Tibial artery (tissue), 4 donors: ENCODE measurements around the gene MRPL42.
"Not testable (repeated sequence)": the region's sequence is repeated elsewhere in the genome, so short reads cannot be mapped to it uniquely, and the experiment has no call there.

ENCODE experiments used
- DNase-seq, 2 donors: peaks; one replicate each; pipeline ENCODE4 v3.0.0-alpha.2; 2019
- H3K27ac ChIP-seq, 2 donors: fragments of 200-600 bp; sonication (generic) in 1 of 2; 1 replicate in 1 of 2; 2 replicates in 1 of 2; pipeline ENCODE4 v1.5.1; 2018 to 2019; ENCODE audit warnings: mild to moderate bottlenecking in 1 of 2
- H3K27me3 ChIP-seq, 2 donors: fragments of 200-600 bp; sonication (generic) in 1 of 2; one replicate each; pipeline versions ENCODE4 v1.5.1 to v1.6.0; 2016 to 2019
- H3K36me3 ChIP-seq, 3 donors: fragments of 200-600 bp; sonication (generic) in 2 of 3; one replicate each; pipeline ENCODE4 v1.5.1; 2016 to 2019; ENCODE audit warnings: mild to moderate bottlenecking in 2 of 3
- H3K4me1 ChIP-seq, 4 donors: fragments of 200-600 bp; sonication (generic) in 2 of 4; 1 replicate in 3 of 4; 2 replicates in 1 of 4; pipeline ENCODE4 v1.5.1; 2016 to 2019
- H3K4me3 ChIP-seq, 2 donors: fragments of 200-600 bp; sonication (generic) in 1 of 2; 1 replicate in 1 of 2; 2 replicates in 1 of 2; pipeline ENCODE4 v1.5.1; 2018 to 2019; ENCODE audit warnings: mild to moderate bottlenecking in 2 of 2
- H3K9me3 ChIP-seq, 3 donors: fragments of 200-600 bp; sonication (generic) in 1 of 3; one replicate each; pipeline ENCODE4 v1.5.1; 2016 to 2019
- intact Hi-C: fragments of 100-400 bp; cut with DNase I; formaldehyde crosslinking; loops from one replicate; pipeline ENCODE4 v1.15.0; 2023; ENCODE audit warnings: low total_unique reads
- TF ChIP-seq, protein P1 (sequence below), 2 experiments: fragments of 200-600 bp in 1 of 2; fragments of 450-650 bp in 1 of 2; IDR thresholded peaks; one replicate each; pipeline ENCODE4 v1.5.1; 2017 to 2019; ENCODE audit warnings: antibody characterized with exemption in 2 of 2, mild to moderate bottlenecking in 1 of 2, moderate library complexity in 1 of 2

Gene MRPL42

DNA sequence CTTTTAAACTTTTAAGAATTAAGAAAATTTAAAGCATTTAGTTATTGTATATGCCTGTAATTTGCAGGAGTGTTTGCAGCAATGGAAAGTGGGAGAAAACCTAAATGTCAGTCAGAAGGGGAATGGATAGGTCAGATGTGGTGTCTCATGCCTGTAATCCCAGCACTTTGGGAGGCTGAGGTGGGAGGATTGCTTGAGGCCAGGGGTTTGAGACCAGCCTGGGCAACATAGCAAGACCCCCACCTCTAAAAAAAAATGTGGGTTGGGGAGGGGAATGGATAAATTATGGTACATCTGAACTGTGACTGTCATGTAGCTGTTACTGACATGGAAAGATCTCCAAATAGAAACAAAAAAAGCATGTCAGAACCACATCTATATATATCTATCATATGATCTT lies 2.1 kb downstream of the MRPL42 start:
- TF ChIP-seq, protein P1, sequence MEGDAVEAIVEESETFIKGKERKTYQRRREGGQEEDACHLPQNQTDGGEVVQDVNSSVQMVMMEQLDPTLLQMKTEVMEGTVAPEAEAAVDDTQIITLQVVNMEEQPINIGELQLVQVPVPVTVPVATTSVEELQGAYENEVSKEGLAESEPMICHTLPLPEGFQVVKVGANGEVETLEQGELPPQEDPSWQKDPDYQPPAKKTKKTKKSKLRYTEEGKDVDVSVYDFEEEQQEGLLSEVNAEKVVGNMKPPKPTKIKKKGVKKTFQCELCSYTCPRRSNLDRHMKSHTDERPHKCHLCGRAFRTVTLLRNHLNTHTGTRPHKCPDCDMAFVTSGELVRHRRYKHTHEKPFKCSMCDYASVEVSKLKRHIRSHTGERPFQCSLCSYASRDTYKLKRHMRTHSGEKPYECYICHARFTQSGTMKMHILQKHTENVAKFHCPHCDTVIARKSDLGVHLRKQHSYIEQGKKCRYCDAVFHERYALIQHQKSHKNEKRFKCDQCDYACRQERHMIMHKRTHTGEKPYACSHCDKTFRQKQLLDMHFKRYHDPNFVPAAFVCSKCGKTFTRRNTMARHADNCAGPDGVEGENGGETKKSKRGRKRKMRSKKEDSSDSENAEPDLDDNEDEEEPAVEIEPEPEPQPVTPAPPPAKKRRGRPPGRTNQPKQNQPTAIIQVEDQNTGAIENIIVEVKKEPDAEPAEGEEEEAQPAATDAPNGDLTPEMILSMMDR (IDR thresholded peaks at IDR 0.05) = no peak
- no peaks in the 10 kb centered on the region for H3K9me3 ChIP-seq
- H3K27ac ChIP-seq = no peak overlapping the region
- no peak for DNase-seq
- no peak overlapping the region for H3K4me3 ChIP-seq
- peaks cover 0 to 10% (median 9%) of the 10 kb centered on the region in 3 donors for H3K36me3 ChIP-seq
- no peaks in the 10 kb centered on the region for H3K27me3 ChIP-seq
- intact Hi-C loops = no loop called here
- H3K4me1 ChIP-seq = peaks cover 0 to 20% (median 9%) of the 10 kb centered on the region in 4 donors

DNA sequence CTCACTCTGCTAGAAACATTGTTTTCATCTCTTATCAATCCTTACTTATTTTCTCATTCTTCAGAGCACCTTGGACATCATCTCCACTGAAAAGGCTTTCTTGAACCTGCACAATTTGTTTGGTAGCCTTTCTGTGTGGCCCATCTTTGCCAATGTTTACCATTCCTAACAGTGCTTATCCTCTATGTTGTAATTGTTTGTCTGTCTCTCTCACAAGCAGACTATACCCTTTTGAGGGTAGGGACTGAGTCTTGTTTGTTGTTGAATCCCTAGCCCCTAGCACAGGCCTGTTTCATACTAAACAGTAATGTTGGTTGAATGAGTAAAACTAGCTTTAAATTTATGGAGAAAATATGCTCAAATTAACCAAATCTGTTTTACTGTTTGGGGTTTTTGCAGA lies 9.2 kb downstream of the MRPL42 start:
- DNase-seq = no peak
- Histone ChIP-seq H3K4me1 (no peaks in the 10 kb centered on the region), H3K9me3 (no peaks in the 10 kb centered on the region), H3K36me3 (peaks cover 32 to 52% (median 42%) of the 10 kb centered on the region in 3 donors), H3K4me3 (no peak overlapping the region), H3K27ac (no peak overlapping the region), H3K27me3 (no peaks in the 10 kb centered on the region)
- TF ChIP-seq, protein P1 (IDR thresholded peaks at IDR 0.05) = no peak
- intact Hi-C loops = no loop called here

DNA sequence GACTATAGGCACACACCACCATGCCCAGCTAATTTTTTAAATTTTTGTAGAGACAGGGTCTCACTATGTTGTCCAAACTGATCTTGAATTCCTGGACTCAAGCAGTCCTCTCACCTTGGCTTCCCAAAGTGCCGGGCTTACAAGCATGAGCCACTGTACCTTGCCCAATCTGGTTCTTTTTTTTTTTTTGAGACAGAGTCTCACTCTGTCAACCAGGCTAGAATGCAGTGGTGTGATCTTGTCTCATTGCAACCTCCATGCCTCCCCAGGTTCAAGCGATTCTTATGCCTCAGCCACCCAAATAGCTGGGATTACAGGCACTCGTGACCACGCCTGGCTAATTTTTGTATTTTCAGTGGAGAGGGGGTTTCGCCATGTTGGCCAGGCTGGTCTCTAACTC lies 15.4 kb downstream of the MRPL42 start:
- no peak overlapping the region for H3K27ac ChIP-seq
- intact Hi-C loops = no loop called here
- TF ChIP-seq, protein P1 (IDR thresholded peaks at IDR 0.05) = no peak
- H3K9me3 ChIP-seq = no peaks in the 10 kb centered on the region
- no peak for DNase-seq
- H3K4me1 ChIP-seq = no peaks in the 10 kb centered on the region
- H3K36me3 ChIP-seq = peaks cover 48 to 77% (median 51%) of the 10 kb centered on the region in 3 donors
- H3K4me3 ChIP-seq = no peak overlapping the region
- no peaks in the 10 kb centered on the region for H3K27me3 ChIP-seq

DNA sequence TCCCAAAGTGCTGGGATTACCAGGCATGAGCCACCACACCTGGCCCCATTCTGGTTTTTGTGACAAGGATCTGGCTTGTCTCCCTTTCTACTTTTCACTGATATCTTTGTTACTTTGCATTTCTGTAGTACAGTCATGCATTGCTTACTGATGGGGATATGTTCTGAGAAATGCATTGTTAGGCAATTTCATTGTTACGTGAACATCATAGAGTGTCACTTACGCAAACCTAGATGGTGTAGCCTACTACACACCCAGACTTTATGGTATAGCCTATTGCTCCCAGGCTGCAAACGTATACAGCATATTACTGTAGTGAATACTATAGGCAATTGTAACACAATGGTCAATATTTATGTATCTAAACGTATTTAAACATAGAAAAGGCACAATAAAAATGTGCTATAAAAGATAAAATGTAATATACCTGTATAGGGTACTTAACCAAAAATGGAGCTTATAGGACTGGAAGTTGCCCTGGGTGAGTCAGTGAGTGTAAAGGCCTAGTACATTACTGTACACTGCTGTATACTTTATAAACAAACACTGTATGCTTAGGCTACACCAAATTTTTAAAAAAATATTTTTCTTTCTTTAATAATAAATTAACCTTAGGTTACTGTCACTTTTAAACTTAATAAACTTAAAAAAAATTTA lies 16.0 kb downstream of the MRPL42 start:
- no peak for DNase-seq
- H3K4me1 ChIP-seq = no peaks in the 10 kb centered on the region
- TF ChIP-seq, protein P1 (IDR thresholded peaks at IDR 0.05) = no peak
- H3K4me3 ChIP-seq = no peak overlapping the region
- no peaks in the 10 kb centered on the region for H3K9me3 ChIP-seq
- H3K36me3 ChIP-seq = peaks cover 47 to 77% (median 50%) of the 10 kb centered on the region in 3 donors
- no peak overlapping the region for H3K27ac ChIP-seq
- intact Hi-C loops = no loop called here
- H3K27me3 ChIP-seq = no peaks in the 10 kb centered on the region

DNA sequence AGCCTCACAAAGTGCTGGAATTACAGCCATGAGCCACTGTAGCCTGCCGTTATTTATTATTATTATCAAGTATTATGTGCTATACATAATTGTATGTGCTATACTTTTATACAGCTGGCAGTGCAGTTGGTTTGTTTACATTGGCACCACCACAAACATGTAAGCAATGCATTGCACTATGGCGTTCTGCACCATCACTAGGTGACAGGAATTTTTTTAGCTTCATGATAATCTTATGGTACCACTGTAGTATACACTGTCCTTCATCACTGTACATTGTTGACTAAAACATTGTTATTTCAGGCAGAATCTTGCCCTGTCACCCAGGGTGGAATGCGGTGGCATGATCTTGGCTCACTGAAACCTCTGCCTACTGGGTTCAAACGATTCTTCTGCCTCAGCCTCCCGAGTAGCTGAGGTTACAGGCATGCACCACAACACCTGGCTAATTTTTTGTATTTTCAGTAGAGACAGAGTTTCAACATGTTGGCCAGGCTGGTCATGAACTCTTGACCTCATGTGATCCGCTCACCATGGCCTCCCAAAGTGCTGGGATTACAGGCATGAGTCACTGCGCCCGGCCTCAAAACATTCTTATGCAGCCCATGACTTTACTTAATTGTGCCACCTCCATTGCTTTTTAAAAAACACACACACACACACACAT lies 17.1 kb downstream of the MRPL42 start:
- TF ChIP-seq, protein P1 (IDR thresholded peaks at IDR 0.05) = no peak
- Histone ChIP-seq H3K27me3 (no peaks in the 10 kb centered on the region), H3K36me3 (peaks cover 53 to 84% (median 56%) of the 10 kb centered on the region in 3 donors), H3K27ac (no peak overlapping the region), H3K4me1 (no peaks in the 10 kb centered on the region), H3K4me3 (no peak overlapping the region), H3K9me3 (no peaks in the 10 kb centered on the region)
- intact Hi-C loops = no loop called here
- DNase-seq = no peak

DNA sequence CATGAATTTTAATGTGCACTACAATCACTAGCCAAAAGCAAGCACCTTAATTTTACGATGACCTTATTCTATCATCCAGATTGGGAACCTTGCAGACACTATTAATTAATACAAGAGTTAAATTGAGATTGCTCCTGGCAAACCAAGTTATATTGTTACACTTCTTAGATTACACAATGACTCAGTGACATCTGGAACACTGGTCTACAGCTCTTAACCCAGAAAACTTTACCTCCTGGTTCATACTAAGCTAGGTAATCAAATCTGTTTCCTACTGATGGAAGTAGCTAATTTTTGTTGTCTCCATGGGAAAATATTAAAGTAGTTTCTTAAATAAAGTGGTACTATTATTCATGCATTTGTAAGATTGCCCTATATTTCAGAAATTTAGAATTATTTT lies 25.5 kb downstream of the MRPL42 start:
- H3K27me3 ChIP-seq, H3K9me3 ChIP-seq, H3K4me1 ChIP-seq, DNase-seq, intact Hi-C loops, H3K27ac ChIP-seq, H3K4me3 ChIP-seq: not testable (repeated sequence)
- peaks cover 31 to 62% (median 35%) of the 10 kb centered on the region in 3 donors for H3K36me3 ChIP-seq
